SH-SY5Y (cell line): ENCODE measurements around the gene ULK2.

Source experiments
- GATA2 ChIP-seq: IDR thresholded peaks from 2 replicates; pipeline ENCODE4 v1.6.1; 2011; ENCODE audit warnings: mild to moderate bottlenecking, low read depth, low read length
- GATA3 ChIP-seq: IDR thresholded peaks from 2 replicates; pipeline ENCODE4 v1.6.1; 2011; ENCODE audit warnings: low read depth, mild to moderate bottlenecking, low read length, moderate library complexity

Gene ULK2

GRCh38 chr17:19867329-19868078 lies at the start of gene ULK2:
ULK2 (minus strand) TSS chr17:19867936; CDS start chr17:19867417, 519 bp downstream.
- TF ChIP-seq GATA3 (no peak), GATA2 (no peak; the same call in 1 of the 2 replicates)

- TF ChIP-seq GATA3 (no peak), GATA2 (no peak)
Observed at GRCh38 chr17:19915245-19915978, 47.7 kb upstream of the ULK2 start.

DNA sequence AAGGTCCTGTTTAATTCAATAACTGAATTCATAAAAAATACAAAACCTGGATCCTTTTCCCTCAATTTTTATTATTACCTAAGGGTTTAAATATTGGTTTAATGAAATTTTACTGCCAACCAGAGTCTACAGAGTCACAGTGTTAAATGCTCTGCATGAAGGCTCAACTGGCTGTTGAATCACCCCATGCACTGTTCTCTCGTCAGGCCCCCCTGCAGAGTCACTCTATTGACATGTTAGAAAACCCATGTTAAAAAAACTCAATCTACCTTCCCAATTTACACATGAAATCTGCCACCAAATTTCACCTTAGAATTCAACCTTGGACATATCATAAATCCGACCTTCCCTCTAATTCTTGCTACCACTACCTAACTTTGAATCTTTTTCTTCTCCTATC lies 43.3 kb upstream of the ULK2 start:
- no peak for TF ChIP-seq GATA3
- TF ChIP-seq GATA2, result no peak

DNA sequence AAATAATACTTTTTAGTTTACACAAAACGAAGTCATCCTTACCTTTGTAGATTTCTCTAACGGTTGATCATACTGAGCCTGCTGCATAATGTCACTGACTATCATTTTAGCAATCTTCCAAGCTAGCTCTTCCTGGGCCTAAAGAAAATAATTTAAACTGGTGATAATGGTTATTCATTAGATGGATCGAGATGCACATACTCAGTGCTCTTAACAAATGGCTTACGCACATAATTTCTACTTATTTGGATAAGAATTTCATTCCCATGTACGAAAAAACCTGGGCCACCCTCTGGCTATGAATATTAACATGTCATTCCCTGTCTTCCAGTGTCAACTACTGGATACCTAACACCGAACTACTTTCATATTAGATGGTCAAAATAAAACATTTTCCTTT lies 41.4 kb upstream of the ULK2 start:
- no peak for TF ChIP-seq GATA2
- no peak for TF ChIP-seq GATA3

GRCh38 chr17:19905502-19905901 lies 37.8 kb upstream of the ULK2 start:
- no peak for TF ChIP-seq GATA3
- no peak for TF ChIP-seq GATA2

- TF ChIP-seq GATA3, result no peak
- no peak for TF ChIP-seq GATA2
Observed at GRCh38 chr17:19904924-19905323, 37.2 kb upstream of the ULK2 start.

DNA sequence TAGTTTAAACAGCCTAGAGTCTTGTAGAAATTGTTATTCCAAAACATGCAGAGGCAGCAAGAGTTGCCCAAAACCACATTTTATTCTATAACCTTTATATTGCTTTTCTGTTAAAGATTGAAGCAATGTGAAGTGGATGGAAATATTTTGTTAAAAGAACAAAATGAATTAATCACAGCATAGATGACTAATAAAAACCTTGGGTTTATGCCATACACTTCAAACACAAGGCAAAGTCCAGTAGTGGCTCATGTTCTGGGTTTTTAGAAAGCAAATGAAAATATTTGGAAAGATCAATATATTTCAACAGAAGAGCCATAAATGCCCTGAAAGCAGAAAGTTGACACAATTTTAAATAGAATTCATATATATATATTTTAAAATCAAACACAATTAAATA lies 36.7 kb upstream of the ULK2 start:
- TF ChIP-seq GATA2, result no peak
- no peak for TF ChIP-seq GATA3

- TF ChIP-seq GATA3 (no peak), GATA2 (no peak)
Observed at GRCh38 chr17:19900809-19901208, 33.1 kb upstream of the ULK2 start.

DNA sequence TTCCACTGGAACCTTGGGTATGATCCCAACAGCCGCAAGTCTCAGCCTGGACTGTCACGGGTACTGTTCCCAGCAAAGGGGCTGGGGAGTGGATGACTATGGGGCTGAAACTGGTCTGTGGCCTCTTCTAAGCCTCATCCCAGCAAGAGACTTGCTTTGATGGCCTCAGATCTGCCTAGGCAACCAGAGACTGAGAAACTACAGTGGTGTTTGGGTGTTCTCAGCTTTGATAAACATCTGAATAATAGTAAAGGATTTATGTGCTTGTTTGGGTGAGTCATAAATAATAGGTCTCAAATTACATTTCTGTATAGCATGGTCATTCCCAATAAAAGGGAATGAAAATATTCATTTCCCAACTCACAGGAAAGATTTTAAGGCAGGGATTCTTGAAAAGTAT lies 30.2 kb upstream of the ULK2 start:
- TF ChIP-seq GATA2 (no peak), GATA3 (no peak)

DNA sequence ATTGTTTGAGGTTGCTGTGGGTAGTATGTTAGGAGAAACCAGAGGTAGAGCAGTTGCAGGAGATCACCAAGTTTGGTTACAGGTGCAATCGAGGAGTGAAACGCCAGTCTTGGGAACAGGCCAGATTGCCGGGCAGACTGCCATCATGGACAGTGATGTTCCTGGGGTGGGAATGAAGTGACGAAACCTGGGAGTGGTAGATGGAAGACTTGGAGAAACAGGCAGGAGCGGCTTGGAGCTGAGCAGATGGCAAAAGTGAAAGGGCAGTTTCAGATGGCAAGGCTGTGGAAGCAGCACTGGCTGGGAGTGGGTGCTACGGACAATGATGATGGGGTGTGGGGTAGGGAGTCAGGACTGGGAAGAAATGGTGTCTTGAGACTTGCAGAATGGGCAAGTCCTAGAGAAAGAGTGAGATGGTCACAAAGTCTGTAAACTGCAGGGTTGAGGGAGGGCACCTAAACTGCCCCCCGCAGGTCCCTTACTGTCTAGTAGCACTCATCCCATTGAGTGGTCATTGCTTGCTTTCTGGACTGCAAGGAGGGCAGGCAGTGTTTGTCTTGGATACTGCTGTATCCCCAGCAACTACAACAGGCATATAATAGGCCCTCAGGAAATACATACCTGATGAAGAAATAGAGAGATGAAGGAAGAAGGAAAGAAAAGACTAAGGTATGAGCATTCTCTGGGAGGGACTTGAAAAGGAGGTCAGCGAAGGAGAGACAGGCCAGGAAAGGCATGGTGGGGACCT lies 29.5 kb upstream of the ULK2 start:
- TF ChIP-seq GATA2 (no peak), GATA3 (no peak)

DNA sequence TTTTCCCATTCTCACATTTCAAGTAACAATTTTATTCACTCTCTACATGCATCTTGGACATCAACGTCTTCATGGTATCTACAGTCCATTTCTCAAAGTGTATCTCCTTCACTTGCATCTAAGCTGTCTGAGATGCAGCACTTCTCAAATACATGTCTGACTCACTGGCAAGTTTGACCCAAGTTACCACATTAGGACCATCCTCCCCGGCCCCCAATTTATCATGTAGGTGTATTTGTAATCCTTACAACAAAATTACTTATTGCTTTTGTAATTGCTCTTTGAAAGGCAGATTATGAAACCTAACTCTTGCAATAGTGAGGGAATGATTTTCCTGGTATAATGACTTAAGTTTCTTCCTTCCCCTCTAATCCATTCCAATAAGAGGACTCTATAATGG lies 28.9 kb upstream of the ULK2 start:
- TF ChIP-seq GATA3 (no peak), GATA2 (no peak)

DNA sequence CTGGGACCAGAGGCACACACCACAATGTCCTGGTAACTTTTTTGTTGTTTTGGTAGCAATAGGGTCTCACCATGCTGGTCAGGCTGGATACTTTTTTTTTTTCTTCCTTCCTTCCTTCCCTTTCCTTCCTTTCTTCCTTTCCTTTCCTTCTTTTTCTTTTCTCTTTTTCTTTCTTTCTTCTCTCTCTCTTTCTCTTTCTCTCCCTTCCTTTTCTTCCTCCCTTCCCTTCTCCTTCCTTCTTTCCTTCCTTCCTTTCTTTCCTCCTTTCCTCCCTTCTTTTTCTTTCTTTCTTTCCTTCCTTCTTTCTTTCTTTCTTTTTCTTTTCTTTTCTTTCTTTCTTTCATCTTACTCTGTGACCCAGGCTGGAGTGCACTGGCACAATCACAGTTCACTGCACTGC lies 18.4 kb upstream of the ULK2 start:
- TF ChIP-seq GATA3, result no peak
- TF ChIP-seq GATA2, result no peak

GRCh38 chr17:19883537-19884215 lies 15.9 kb upstream of the ULK2 start:
- no peak for TF ChIP-seq GATA3
- no peak for TF ChIP-seq GATA2

DNA sequence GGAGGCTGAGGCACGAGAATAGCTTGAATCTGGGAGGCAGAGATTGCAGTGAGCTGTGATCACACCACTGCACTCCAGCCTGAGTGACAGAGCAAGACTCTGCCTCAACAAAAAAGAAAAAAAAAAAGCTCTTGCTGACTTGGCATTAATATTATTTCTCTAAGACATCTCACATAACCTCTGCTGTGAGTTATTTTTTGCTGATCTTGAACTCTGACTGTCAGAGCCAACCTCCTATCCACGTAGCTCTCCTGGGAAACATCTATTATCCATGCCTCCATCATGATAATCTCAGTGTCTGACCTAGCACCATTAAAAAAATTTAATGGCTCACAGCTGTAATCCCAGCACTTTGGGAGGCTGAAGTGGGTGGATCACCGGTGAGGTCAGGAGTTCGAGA lies 12.7 kb upstream of the ULK2 start:
- TF ChIP-seq GATA2 (no peak), GATA3 (no peak)

DNA sequence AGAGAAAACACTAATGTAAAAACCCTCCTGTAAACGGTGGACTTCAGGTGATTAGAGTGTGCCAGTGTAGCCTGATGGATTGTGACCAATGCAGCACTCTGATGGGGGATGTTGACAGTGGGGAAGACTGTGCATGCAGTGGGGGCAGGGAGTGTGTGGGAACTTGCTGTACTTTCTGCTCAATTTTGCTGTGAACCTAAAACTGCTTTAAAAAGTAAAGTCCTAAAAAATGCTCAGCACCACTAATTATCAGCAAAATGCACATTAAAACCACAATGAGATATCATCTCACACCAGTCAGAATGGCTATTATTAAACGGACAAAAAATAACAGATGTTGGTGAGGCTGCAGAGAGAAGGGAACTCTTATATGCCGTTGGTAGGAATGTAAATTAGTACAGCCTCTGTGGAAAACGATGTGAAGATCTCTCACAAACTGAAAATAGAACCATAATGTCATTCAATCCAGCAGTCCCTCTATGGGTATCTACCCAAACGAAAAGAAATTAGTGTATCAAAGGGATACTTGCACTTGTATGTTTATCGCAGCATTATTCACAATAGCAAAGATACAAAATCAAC lies 9.7 kb upstream of the ULK2 start:
- TF ChIP-seq GATA3 (no peak), GATA2 (no peak)
